Stimulated activated naive CD8-positive, alpha-beta T cell treated with anti-CD3 and anti-CD28 coated beads, Interleukin-15, amount 100 ng/mL, for 72 hours (primary cell): Measurements from ENCODE around the gene JAKMIP1.

Experiments
- ATAC-seq: fragments of 150-1000 bp; cut with Tn5 transposase; 2 replicates; pipeline ENCODE4 v1.10.0; 2021; ENCODE audit warnings: mild to moderate bottlenecking, moderate library complexity
- DNase-seq, 2 donors: peaks; one replicate each; pipeline ENCODE4 v3.0.0; 2021 to 2022
- H3K27ac Mint-ChIP-seq, 2 donors: one replicate each; pipeline ENCODE4 v1.8.0; 2022; ENCODE audit warnings: mild to moderate bottlenecking in 2 of 2, mixed read lengths in 2 of 2, moderate library complexity in 2 of 2
- H3K27me3 Mint-ChIP-seq: one replicate; pipeline ENCODE4 v1.8.0; 2022; ENCODE audit warnings: mixed read lengths
- H3K4me1 Mint-ChIP-seq: one replicate; pipeline ENCODE4 v1.8.0; 2022; ENCODE audit warnings: mild to moderate bottlenecking, mixed read lengths
- H3K4me3 Mint-ChIP-seq, 2 donors: one replicate each; pipeline ENCODE4 v1.8.0; 2022; ENCODE audit warnings: mild to moderate bottlenecking in 2 of 2, mixed read lengths in 2 of 2, moderate library complexity in 1 of 2
- H3K9me3 Mint-ChIP-seq, 2 donors: one replicate each; pipeline ENCODE4 v1.8.0; 2022; ENCODE audit warnings: mixed read lengths in 2 of 2

Gene JAKMIP1

DNA sequence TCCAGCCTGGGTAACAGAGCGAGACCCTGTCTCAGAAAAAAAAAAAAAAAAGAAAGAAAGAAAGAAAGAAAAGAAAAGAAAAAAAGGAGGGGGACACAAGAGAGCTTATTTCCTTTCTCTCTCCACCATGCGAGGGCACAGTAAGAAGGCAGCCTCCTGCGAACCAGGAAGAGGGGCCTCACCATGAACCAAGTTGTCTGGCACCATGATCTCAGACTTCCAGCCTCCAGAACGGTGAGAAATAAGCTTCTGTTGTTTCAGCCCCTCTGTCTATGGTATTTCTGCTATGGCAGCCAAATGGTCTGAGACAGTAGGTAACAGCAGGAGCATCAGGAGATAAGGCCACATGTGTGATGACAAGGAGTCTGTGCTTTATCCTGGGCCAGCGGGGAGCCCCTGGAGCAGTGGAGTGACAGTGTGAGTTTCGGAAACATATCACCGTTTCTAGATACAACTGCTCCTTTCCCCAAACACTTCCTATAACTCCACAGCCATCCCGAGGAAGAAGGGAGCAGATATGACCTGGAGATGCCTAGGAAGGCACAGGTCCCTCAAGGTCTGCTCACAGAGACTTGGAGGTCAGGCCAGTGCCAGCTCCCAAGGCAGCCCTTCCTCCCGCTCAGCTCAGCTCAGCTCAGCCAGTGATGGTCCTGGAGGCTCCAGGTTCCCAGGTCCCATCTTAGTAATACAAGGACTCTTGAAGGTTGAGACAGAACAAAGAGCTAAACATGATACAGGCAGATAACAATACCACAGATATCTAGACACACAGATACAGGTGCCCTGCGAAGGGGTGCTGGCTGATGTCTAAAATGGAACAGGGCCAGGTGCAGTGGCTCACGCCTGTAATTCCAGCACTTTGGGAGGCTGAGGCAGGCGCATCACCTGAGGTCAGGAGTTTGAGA is 17.7 kb downstream of the JAKMIP1 start:
- Mint-ChIP-seq H3K4me3 (peak overlapping the region in 1 of 2 donors; percentile 23), H3K9me3 (peaks cover 4 to 30% of the 10 kb centered on the region in 2 donors), H3K27me3 (peaks cover 17% of the 10 kb centered on the region), H3K4me1 (peaks cover 57% of the 10 kb centered on the region), H3K27ac (peak overlapping the region; percentile 15 to 94)
- no peak for DNase-seq
- no peak for ATAC-seq

GRCh38 chr4:6180841-6181631 is 19.3 kb downstream of the JAKMIP1 start:
- Mint-ChIP-seq H3K4me1 (peaks cover 60% of the 10 kb centered on the region), H3K27ac (peak overlapping the region; percentile 83 to 94), H3K4me3 (peak overlapping the region; percentile 45 to 70), H3K9me3 (peaks cover 0 to 31% of the 10 kb centered on the region in 2 donors), H3K27me3 (peaks cover 20% of the 10 kb centered on the region)
- peak; percentile 92 for ATAC-seq
- peak; percentile 71 to 88 for DNase-seq

DNA sequence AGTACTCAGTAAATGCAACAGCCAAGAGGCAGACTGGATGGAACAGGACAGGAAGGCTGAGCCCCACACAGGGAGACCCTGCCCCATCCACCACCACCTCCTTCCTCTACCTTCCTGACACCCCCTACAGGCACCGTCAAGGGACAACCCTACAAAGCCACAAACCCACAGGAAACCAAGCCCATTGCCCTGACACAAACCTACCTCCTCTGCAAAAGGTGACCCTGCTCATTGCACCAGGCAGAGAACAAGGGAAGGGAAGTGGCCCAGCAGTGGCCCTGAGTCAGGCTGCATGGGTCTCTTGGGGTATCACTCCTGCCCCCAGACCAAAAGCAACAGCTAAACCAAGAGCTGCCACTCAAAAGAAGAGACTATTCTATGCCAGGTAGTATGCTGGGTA is 21.0 kb downstream of the JAKMIP1 start:
- Mint-ChIP-seq H3K27ac (peak overlapping the region; percentile 2 to 94), H3K9me3 (peaks cover 0 to 27% of the 10 kb centered on the region in 2 donors), H3K4me3 (peak overlapping the region; percentile 46 to 59), H3K27me3 (peaks cover 26% of the 10 kb centered on the region), H3K4me1 (peaks cover 58% of the 10 kb centered on the region)
- DNase-seq: peak; percentile 24 to 76
- peak; percentile 49 for ATAC-seq

DNA sequence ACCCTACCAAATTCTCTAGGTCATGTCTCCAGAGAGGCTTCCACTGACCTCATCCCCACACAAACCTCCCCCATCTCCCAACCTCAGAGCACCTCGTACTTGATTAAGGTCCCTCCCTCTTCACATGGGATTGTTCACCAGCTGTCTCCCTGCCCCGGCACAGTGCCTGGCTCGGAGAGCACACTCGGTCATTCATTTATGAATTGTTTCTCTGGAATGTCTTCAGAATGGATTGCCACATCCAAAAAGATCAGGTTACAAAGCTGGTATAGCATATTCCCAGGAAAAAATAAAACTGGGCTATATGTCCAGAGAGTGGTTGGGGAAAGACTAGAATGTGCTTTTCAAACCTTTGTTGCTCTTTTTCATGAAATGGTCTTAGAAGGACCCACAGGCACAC is 21.6 kb downstream of the JAKMIP1 start:
- peaks cover 26% of the 10 kb centered on the region for H3K27me3 Mint-ChIP-seq
- peak overlapping the region in 1 of 2 donors; percentile 59 for H3K4me3 Mint-ChIP-seq
- H3K4me1 Mint-ChIP-seq: peaks cover 53% of the 10 kb centered on the region

DNA sequence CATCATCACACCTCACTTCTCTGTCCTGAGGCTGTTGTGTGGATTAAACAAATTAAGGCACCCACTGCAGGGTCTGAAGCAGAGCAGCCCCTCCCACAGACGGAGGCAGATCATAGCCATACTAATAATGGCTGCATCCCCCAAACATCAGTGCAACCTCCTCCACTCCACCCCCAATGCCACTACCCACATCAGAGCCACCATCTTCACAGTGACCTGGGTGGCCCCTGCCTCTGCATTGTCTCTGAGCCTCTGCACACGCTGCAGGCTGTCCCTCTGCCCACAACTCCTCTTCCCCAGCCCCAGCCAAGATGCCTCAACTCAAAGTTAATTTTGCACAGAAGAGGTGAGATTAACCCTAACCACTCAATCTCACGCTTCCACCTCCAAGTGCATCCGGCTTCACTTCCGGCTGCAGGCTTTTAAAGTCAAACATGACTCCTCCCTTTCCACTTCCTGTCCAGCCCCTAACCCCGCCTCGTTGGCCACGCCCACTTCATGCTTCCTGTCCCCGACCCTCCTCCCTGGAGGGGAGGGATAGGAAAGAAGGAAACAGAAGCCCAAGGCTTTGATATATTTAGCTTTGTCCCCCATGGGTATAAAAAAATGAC is 22.7 kb downstream of the JAKMIP1 start:
- peaks cover 50% of the 10 kb centered on the region for H3K4me1 Mint-ChIP-seq
- H3K4me3 Mint-ChIP-seq: peak overlapping the region; percentile 21 to 59
- peaks cover 0 to 27% of the 10 kb centered on the region in 2 donors for H3K9me3 Mint-ChIP-seq
- DNase-seq: peak; percentile 23 to 71
- H3K27ac Mint-ChIP-seq: no peak overlapping the region
- ATAC-seq: no peak
- peaks cover 26% of the 10 kb centered on the region for H3K27me3 Mint-ChIP-seq

More for the DNA sequence above, 21.6 kb downstream of the JAKMIP1 start:
- Mint-ChIP-seq H3K27ac (no peak overlapping the region), H3K9me3 (peaks cover 0 to 27% of the 10 kb centered on the region in 2 donors)
- no peak for ATAC-seq
- DNase-seq: no peak

GRCh38 chr4:6175426-6175825 is 24.9 kb downstream of the JAKMIP1 start:
- no peak for DNase-seq
- Mint-ChIP-seq H3K4me1 (peaks cover 31% of the 10 kb centered on the region), H3K27ac (peak overlapping the region in 1 of 2 donors; percentile 41), H3K27me3 (peaks cover 16% of the 10 kb centered on the region), H3K9me3 (peaks cover 9 to 36% of the 10 kb centered on the region in 2 donors), H3K4me3 (no peak overlapping the region)
- ATAC-seq: no peak

DNA sequence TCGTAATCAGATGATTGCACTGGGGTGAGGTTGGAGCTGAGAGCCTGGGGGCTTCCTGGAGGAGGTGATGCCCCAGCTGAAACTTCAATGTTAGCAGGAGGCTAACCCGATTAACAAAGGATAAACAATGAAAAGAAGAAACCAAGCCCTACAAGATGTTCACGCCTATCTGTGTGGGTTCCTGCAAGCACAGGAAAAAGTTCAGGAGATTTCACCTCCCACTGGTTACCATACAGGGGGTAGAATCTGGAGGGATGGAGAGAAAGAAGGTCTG is 27.5 kb downstream of the JAKMIP1 start:
- peaks cover 16 to 29% of the 10 kb centered on the region in 2 donors for H3K9me3 Mint-ChIP-seq
- no peak overlapping the region for H3K27ac Mint-ChIP-seq
- ATAC-seq: no peak
- DNase-seq: no peak
- peak overlapping the region in 1 of 2 donors; percentile 11 for H3K4me3 Mint-ChIP-seq
- peaks cover 6% of the 10 kb centered on the region for H3K4me1 Mint-ChIP-seq
- H3K27me3 Mint-ChIP-seq: peaks cover 12% of the 10 kb centered on the region

DNA sequence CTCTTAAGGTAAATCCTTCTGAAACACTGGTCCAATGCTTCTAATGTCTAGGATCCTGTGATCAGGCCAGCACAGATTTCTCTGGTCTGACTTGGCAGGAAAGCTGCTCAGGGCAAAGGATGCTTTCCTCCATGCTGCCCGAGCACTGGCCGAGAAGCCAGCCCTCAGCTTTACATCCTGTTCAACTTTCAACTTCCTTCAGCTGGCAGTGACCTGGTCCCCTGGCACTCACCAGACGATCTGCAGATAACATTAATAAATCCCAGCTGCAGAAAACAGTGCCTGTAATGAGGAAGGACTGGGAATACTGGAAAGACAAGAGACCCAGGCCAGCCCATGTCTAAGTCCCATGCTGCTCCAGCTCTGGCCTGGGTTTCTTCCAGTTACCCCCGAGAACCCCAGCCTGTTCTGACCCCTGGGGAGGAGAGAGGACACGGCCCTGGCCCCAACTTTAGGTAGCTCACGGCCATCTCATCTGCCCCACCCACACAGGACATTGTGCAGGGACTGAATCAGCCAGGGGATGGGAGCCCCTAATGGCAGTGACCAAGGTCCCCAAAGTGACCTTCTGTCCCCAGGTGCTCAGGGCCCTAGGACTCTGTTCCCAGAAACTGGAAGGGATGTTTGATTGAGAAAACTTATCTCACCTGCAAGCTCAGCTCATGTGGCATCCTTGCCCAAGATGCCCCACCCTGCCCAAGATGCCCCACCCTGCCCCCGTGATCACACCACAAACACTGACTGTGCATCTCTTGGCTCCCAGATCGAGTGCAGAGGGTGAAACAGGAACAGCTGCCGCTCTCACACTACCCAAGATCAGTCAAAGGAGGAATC is 28.0 kb downstream of the JAKMIP1 start:
- Mint-ChIP-seq H3K4me1 (no peaks in the 10 kb centered on the region), H3K27me3 (peaks cover 12% of the 10 kb centered on the region), H3K4me3 (peak overlapping the region in 1 of 2 donors; percentile 11), H3K9me3 (peaks cover 16 to 24% of the 10 kb centered on the region in 2 donors), H3K27ac (no peak overlapping the region)
- ATAC-seq: no peak
- DNase-seq: no peak

DNA sequence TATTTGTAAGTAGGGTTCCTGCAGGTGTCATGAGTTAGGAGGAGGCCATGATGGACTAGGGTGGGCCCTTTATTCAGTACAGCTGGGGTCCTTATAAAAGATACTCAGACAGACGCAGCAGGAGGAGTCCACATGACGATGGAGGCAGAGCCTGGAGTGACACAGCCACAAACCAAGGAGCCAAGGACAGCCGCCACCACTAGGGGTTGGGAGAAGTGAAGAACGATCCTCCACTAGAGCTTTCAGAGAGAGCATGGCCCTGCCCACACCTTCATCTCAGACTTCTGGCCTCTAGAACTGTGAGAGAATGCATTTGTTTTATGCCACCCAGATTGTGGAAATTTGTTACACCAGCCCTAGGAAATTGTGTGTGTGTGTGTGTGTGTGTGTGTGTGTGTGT is 31.1 kb downstream of the JAKMIP1 start:
- ATAC-seq: no peak
- Mint-ChIP-seq H3K27me3 (peaks cover 8% of the 10 kb centered on the region), H3K9me3 (peaks cover 16 to 23% of the 10 kb centered on the region in 2 donors), H3K4me3 (no peak overlapping the region), H3K4me1 (no peaks in the 10 kb centered on the region), H3K27ac (peak overlapping the region in 1 of 2 donors; percentile 80)
- no peak for DNase-seq

GRCh38 chr4:6165766-6166165 is 34.6 kb downstream of the JAKMIP1 start:
- no peak for ATAC-seq
- no peak for DNase-seq
- Mint-ChIP-seq H3K4me3 (no peak overlapping the region), H3K4me1 (no peaks in the 10 kb centered on the region), H3K9me3 (peaks cover 9% of the 10 kb centered on the region in 2 donors), H3K27ac (no peak overlapping the region), H3K27me3 (peaks cover 8% of the 10 kb centered on the region)

DNA sequence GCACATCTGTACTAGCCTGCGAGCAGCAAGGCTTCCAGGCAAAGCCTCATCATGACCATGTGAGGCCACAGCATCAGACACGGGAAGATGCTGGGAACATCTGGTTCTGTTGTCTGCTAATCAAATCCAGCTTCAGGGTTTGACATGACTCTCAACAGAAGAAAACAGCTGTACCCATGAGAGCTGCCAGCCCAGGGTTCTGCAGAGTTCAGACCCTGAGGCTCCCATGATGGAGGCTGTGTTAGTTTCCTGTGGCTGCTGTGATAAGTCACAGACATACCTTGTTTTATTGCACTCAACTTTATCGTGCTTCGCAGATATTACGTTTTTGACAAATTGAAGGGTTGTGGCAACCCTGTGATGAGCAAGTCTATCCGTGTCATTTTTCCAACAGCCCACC is 37.5 kb downstream of the JAKMIP1 start:
- no peaks in the 10 kb centered on the region for H3K9me3 Mint-ChIP-seq
- H3K4me1 Mint-ChIP-seq: no peaks in the 10 kb centered on the region
- H3K27me3 Mint-ChIP-seq: peaks cover 15% of the 10 kb centered on the region
- ATAC-seq (no peak), DNase-seq (no peak)
- H3K27ac Mint-ChIP-seq: no peak overlapping the region
- no peak overlapping the region for H3K4me3 Mint-ChIP-seq

GRCh38 chr4:6161921-6162464 is 38.4 kb downstream of the JAKMIP1 start:
- no peaks in the 10 kb centered on the region for H3K4me1 Mint-ChIP-seq
- H3K27ac Mint-ChIP-seq: peak overlapping the region in 1 of 2 donors; percentile 28
- peaks cover 11% of the 10 kb centered on the region for H3K27me3 Mint-ChIP-seq
- no peaks in the 10 kb centered on the region for H3K9me3 Mint-ChIP-seq
- H3K4me3 Mint-ChIP-seq: no peak overlapping the region
- ATAC-seq (no peak), DNase-seq (no peak)

- H3K27me3 Mint-ChIP-seq: peaks cover 11% of the 10 kb centered on the region
- DNase-seq: no peak
- ATAC-seq: no peak
- H3K4me3 Mint-ChIP-seq: no peak overlapping the region
- H3K27ac Mint-ChIP-seq: peak overlapping the region in 1 of 2 donors; percentile 43
- no peaks in the 10 kb centered on the region for H3K4me1 Mint-ChIP-seq
- no peaks in the 10 kb centered on the region for H3K9me3 Mint-ChIP-seq
Observed at GRCh38 chr4:6160536-6160935, 39.8 kb downstream of the JAKMIP1 start.

GRCh38 chr4:6157926-6158325 is 42.4 kb downstream of the JAKMIP1 start:
- Mint-ChIP-seq H3K27me3 (peaks cover 19% of the 10 kb centered on the region), H3K27ac (no peak overlapping the region)
- ATAC-seq: no peak

More at GRCh38 chr4:6157926-6158325, 42.4 kb downstream of the JAKMIP1 start:
- no peaks in the 10 kb centered on the region for H3K4me1 Mint-ChIP-seq
- no peak for DNase-seq
- H3K9me3 Mint-ChIP-seq: no peaks in the 10 kb centered on the region
- H3K4me3 Mint-ChIP-seq: no peak overlapping the region
